MG63 (cell line): Measurements from ENCODE around the gene MAMDC4. TPM values are rescaled to one million over a fixed set of nuclear protein-coding genes. Genes with fewer than 3 reads are reported as not detected.

Experiments used
- DNase-seq: peaks from one replicate; pipeline ENCODE4 v3.0.0-alpha.2; 2020
- H3K27me3 ChIP-seq: fragments of 250-450 bp; sonication (Bioruptor Pico); 2 replicates; pipeline ENCODE4 v1.5.1; 2020; ENCODE audit warnings: mild to moderate bottlenecking, moderate library complexity
- H3K36me3 ChIP-seq: fragments of 250-450 bp; sonication (Bioruptor Pico); 2 replicates; pipeline ENCODE4 v1.5.1; 2020; ENCODE audit warnings: mild to moderate bottlenecking, moderate library complexity
- H3K4me3 ChIP-seq: fragments of 250-450 bp; sonication (Bioruptor Pico); 2 replicates; pipeline ENCODE4 v1.5.1; 2020; ENCODE audit warnings: mild to moderate bottlenecking, moderate library complexity
- H3K9me3 ChIP-seq: fragments of 250-450 bp; sonication (Bioruptor Pico); 2 replicates; pipeline ENCODE4 v1.5.1; 2020; ENCODE audit warnings: mild to moderate bottlenecking, moderate library complexity
- total RNA-seq: library from RNA; depleted of rRNA; stranded (reverse); fragments of >200 nt; shearing (Covaris generic); gene quantifications from 2 replicates; pipeline ENCODE4 v1.2.3, GENCODE V29; 2014; ENCODE audit warnings: low replicate concordance

Gene MAMDC4
- total RNA-seq, 1 experiment from 2014 or later = 0.63 TPM

DNA sequence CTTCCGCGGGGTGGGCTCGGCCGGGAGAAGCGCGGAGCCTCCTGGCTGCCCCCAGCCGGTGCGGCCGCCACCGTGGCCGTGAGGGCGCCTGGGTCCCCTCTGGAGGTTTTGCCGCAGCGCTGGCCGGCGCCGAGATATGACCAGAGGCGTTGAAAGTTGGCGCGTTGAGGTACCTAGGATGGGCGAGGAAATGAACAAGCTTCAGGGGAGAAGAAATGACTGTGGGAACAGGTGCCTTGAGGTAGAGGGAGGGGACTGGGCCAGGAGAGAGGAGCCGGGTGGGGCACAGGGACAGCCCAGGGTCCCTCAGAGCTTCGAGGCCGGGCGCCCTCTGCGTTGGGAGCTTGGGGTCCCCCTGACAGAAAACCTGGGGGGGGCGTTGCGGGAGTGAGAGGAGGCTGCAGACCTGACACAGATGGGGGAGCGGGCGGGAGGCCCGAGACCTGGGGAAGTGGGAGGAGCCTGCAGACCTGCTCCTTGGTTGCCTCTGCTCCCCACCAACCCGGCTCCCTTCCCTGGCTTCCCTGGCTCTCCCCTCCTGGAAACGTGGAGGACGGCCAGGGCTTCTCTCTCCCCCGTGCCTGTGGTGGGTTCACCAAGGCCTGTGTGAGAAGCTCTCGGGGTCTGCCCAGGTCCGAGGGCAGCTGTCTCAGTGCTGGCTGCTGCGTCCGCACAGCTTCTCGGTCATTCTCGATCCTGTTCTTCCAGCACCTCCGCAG lies 30.2 kb upstream of the MAMDC4 start:
- no peaks in the 10 kb centered on the region for H3K27me3 ChIP-seq
- DNase-seq = no peak
- H3K9me3 ChIP-seq = no peaks in the 10 kb centered on the region
- H3K36me3 ChIP-seq = peaks cover 9% of the 10 kb centered on the region
- H3K4me3 ChIP-seq = no peak overlapping the region

DNA sequence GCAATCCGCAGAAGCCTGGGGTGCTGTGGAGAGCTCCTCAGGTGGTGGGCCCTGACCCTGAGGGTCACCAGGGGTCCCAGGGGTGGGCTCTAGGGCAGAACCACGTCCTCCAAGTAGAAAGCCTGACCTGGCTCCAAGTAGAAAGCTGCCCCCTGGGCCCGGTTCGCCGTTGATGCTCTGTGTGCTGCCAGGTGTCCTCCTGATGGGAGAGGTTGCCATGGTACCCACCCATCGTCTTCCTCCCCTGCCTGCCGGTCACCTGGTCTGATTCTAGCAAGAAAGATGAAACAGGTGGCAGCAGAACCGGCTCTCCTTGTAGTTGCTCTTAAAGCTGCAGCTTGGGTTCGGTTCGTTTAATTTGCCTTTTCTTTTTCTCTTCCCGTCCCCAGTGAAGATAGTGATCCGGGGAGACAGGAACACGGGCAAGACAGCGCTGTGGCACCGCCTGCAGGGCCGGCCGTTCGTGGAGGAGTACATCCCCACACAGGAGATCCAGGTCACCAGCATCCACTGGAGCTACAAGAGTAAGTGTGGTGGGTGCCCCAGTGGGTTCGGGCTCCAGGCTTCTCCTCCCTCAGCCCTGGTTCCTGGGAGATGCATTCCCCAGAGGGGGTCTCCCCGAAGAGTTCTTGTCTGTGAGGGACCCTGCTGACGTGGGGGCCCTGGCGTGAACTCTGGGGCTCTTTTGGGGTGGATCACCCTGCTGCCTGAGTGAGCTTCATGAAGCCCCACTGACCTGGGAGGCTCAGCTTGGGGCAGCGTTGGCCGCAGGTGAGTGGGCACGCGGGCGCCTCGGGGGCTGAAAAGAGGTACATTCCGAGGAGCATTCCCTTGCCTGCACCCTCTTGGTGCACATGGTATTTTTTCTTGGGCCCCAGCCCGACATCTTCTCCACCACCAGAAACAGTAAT lies 28.8 kb upstream of the MAMDC4 start:
- no peak for DNase-seq
- H3K27me3 ChIP-seq = no peaks in the 10 kb centered on the region
- no peak overlapping the region for H3K4me3 ChIP-seq
- H3K9me3 ChIP-seq = no peaks in the 10 kb centered on the region
- peaks cover 10% of the 10 kb centered on the region; the same call in 1 of the 2 replicates for H3K36me3 ChIP-seq

DNA sequence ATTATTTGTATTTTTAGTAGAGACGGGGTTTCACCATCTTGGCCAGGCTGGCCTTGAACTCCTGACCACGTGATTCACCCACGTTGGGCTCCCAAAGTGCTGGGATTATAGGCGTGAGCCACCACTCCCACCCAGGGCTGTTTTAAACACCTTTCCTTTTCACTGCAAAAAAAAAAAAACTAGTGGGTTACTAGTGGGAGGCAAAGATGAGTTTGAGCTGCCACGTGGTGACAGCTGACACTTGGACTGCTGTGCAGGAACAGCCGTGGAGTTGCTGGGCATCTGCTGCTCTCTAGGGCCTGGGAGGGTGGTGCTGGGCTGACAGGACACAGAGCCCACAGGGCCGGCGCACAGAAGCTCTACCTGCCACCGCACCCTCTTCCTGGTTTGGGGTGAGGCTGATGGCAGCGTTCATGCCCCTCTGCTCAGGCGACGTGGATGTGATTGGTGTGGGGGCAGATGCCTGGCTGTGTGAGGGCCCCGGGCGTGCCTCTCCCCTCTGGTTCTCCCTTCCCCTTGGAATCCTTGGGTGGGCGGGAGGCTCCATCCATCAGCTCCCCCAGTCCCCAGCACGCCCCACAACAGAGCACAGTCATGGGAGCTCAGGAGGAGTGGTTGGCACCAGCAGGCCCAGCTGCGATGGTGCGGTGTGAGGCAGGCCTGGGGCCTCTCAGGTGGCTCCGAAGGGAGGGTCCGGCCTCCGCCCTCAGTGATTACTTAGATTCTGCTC lies 27.5 kb upstream of the MAMDC4 start:
- no peaks in the 10 kb centered on the region for H3K27me3 ChIP-seq
- H3K9me3 ChIP-seq = no peaks in the 10 kb centered on the region
- no peak overlapping the region for H3K4me3 ChIP-seq
- H3K36me3 ChIP-seq = peaks cover 10% of the 10 kb centered on the region
- DNase-seq = no peak

DNA sequence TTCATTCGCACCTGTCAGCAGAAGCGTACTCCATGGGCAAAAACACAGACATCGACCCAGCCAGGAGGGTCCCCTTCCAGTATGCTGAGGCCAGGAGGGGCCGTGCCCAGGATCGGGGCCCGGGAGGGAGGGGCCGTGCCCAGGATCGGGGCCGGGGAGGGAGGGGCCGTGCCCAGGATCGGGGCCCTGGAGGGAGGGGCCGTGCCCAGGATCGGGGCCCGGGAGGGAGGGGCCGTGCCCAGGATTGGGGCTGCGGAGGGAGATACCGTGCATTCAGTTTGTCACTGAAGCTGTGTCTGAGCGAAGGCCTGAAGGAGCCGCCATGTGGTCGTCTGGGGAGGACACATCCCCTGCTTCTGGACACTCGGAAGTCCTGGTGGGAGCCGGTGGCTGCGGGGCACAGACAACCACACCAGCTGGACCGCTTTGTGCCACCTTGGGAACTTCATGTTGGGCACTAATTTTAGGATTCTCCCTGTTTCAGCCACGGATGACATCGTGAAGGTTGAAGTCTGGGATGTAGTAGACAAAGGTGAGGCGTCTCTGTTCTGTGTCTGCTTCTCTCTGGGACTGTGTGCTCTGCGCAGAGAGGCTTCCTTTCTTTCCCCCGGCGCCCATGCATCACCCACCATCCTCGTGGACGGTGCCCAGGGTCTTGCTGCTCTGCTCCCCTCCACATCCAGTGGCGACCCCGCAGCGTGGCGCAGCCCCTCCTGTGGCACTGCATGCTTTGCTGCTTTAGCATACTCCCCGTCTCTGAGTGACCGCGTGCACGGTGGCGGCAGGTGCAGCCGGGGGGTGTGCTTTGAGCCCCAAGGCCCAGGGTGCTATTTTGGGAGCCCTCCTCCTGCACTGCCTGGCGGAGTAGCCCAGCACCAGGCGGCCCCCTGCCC lies 26.6 kb upstream of the MAMDC4 start:
- no peaks in the 10 kb centered on the region for H3K27me3 ChIP-seq
- DNase-seq = no peak
- H3K9me3 ChIP-seq = no peaks in the 10 kb centered on the region
- no peak overlapping the region for H3K4me3 ChIP-seq
- H3K36me3 ChIP-seq = peaks cover 17% of the 10 kb centered on the region

DNA sequence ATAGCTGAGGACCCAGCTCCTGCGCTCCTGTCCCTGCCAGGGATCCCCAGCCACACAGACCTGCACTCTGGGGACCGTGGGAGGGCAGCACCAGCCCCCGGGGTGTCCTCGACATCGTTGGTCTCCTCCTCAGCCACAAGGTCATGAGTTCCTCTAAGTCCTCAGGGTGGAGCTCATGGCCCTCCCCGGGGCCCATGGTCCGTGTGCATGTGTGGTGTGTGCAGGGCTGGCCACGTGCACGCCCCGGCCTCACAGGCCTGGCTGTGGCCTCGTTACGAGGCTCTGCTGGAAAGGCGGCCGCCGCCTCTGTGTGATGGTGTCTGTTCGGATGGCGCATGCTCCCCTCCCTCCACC lies 26.0 kb upstream of the MAMDC4 start:
- Histone ChIP-seq H3K36me3 (peaks cover 22% of the 10 kb centered on the region), H3K9me3 (no peaks in the 10 kb centered on the region), H3K27me3 (no peaks in the 10 kb centered on the region), H3K4me3 (no peak overlapping the region)
- no peak for DNase-seq

DNA sequence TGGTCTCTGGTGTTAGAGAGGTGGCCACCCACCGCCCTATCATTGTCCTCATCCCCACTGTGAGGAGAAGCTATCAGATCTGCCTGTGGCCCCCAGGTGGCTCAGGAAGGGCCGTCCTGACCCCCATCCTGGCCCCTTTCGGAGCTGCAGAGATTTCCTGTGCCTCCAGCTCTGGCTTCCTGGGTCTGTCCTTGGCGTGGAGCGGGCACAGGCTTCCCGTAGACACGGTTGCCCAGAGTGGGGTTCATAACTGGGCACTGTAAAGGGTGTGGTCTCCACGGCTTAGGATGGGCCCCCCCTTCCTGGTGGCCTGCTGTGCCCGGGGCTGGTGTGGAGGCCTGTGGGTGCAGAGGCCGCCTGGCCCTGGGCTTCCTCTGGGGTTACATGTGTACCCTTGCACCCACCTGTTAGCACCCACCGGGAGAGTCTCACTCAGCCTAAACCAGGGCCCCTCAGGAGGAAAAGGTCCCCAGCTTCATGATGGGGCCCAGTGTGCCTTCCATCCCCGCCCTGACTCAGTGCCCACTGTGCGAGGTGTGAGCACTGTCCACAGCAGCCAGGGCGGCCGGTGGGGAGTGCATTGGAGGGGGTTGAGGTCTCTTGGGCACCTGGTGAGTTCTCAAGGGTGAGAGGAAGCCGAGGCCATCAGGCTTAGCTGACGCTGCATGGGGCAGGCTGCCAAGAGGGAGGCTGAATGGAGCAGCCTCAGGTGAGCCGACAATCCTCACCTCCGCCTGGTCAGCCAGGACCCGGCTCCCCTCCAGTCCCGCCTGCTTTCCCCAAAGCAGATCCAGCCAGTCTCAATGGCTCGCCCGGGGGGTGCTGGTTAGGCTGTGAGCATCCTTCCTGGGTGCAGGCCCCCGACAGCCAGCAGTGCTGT lies 25.2 kb upstream of the MAMDC4 start:
- no peaks in the 10 kb centered on the region for H3K27me3 ChIP-seq
- no peaks in the 10 kb centered on the region for H3K9me3 ChIP-seq
- peaks cover 22% of the 10 kb centered on the region for H3K36me3 ChIP-seq
- H3K4me3 ChIP-seq = no peak overlapping the region
- DNase-seq = no peak

DNA sequence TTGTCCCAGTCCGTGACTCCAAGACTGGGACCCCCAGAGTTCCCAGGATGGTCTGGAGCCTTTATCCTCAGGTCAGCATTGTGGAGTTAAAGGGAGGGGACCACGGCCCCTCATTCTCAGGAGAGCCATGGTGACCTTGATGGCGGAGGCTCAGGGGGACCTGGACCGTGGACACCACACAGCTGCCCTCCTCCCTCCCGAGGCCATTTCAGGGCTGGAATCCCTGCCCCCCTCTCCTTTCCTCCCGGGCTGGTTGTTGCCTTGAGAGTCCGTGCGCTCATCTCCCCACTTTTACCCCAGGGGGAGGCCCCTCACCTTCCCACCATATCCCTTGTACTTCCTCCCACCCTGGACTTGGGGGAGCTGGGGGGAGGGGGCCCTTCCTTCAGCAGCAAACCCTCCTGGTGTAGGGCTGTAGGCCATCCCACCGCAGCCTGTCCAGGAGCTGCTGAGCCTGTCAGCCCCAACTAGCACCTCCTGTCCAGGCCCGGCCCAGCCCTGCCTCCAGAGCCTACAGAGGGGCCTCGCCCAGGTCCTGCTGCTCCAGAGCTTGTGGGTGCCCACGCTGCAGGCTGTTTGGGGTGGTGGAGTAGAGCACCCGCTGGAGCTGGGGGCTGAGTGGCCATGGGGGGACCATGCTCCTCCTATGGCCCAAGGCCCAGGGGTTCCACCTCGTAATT lies 24.2 kb upstream of the MAMDC4 start:
- H3K9me3 ChIP-seq = no peaks in the 10 kb centered on the region
- no peak overlapping the region for H3K4me3 ChIP-seq
- peaks cover 22% of the 10 kb centered on the region for H3K36me3 ChIP-seq
- H3K27me3 ChIP-seq = no peaks in the 10 kb centered on the region
- no peak for DNase-seq

DNA sequence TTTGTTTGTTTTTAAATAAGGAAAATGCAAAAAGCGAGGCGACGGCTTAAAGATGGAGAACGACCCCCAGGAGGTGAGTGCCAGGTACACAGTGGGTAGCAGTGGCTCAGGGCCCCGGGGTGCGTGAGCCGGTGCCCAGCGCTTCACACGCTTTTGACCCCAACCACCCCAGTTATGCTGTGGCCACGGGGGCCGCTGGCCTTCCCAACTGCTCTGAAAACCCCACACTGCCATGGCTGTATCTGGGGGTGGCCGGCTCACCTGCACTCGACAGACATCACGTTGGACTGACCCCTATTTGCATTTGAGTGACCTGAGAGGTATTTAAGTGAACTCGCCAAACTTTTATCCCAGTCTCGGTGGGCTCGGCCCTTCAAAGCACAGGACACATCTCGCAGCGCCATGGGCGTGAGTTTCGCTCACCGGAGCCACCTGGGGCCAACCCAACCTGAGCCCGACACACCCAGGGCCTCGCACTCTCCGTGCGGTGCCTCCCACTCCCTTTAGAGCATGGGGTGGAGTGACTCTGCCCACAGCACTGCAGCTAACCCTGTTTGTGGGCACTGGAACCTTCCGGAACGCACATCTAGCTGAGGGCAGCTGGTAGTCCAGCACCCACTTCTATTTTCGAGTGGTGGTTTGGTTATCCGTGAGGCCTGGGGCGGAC lies 23.5 kb upstream of the MAMDC4 start:
- no peak for DNase-seq
- Histone ChIP-seq H3K36me3 (peaks cover 22% of the 10 kb centered on the region), H3K4me3 (no peak overlapping the region), H3K27me3 (no peaks in the 10 kb centered on the region), H3K9me3 (no peaks in the 10 kb centered on the region)

DNA sequence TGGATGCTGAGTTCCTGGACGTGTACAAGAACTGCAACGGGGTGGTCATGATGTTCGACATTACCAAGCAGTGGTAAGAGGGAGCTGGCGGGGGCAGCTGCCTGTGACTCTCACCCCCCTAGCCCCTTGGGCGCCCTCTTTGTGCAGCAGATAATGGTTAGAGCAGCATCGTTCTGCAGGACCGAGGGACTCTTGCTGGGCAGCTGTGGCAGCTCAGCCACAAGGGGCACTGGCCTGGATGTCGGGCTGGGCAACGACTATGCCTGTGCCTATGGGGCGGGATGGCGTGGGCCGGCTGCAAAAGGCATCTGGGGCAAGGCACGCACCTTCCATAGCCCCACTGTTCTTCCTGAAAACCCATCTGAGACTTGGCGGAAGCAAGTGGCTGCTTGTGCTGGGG lies 22.7 kb upstream of the MAMDC4 start:
- no peak for DNase-seq
- Histone ChIP-seq H3K4me3 (no peak overlapping the region), H3K9me3 (no peaks in the 10 kb centered on the region), H3K27me3 (no peaks in the 10 kb centered on the region), H3K36me3 (peaks cover 22% of the 10 kb centered on the region)

DNA sequence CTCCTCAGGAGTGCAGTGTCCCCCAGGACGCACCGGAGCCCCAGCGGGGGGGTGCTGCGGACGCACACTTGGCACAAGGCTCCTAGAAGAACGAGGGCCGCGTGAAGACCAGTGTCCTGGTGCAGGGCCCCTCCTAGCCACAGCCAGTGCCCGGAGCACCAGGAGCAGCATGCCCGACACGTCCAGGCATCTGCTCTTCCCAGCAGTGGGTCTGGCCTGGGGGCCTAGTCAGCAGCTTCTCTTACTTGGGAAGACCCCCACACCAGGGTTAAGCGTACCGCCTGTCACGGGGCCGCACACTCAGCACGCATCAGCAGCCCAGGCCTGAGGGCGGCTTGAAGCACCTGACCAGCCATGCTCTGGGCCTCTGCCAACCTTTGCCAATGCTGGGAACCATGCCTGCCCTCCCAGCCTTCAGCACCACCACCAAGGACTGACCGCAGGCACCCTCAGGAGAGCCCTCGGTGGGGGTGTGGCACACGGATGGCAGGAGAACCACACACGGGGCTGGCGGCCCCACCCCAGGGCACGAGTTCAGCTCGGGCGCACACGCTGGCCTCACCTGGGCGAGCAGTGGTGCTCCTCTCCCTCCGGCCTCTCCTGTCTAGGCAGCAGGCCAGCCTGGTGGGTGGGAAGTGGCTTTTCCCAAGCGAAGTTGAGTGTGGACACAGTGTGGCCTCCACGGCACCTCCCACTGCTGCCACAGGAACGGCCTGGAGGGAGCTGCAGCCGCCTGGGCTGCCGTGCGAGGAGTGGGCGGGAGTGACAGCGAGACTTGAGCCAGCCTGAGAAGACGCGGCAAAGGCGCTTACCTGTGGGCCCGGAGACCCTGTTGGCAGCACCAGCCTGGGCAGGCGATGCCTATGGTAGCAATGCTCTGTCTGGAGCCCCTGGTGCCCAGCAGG lies 21.9 kb upstream of the MAMDC4 start:
- no peak overlapping the region for H3K4me3 ChIP-seq
- no peak for DNase-seq
- H3K27me3 ChIP-seq = no peaks in the 10 kb centered on the region
- H3K36me3 ChIP-seq = peaks cover 20% of the 10 kb centered on the region
- H3K9me3 ChIP-seq = no peaks in the 10 kb centered on the region

DNA sequence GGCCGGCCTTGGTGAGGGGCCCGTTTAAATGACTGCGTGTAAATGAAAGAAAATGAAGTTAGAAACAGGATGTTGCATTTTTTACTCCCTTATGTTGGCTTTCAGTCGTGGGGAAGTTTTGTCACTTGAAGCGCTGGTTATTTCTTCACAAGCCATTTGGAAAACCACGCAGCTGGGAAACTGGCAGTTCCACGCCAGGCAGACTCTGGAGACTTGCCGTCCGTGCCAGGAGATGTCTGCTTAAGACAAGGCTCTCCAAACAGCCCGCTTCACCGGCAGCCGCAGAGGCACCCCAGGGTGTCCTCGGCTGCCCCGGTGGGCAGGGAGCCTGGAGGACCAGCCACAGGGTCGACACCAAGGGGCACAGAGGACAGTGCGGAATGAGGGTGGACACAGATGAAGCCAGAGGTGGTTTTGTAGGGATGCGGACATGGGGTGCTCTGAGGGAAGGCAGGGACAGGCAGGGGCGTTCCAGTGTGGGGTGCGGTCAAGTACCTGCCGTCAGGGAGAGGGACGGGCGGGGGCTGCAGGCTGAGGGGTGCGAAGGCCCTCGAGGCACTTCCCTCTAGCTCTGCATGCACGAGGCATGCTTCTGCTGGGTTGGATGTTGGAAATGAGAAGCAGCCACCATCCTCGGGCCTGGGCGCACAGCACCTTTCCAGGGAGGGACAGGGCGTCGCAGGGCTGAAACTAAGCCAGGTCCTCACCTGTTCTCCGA lies 21.0 kb upstream of the MAMDC4 start:
- DNase-seq = no peak
- H3K27me3 ChIP-seq = no peaks in the 10 kb centered on the region

DNA sequence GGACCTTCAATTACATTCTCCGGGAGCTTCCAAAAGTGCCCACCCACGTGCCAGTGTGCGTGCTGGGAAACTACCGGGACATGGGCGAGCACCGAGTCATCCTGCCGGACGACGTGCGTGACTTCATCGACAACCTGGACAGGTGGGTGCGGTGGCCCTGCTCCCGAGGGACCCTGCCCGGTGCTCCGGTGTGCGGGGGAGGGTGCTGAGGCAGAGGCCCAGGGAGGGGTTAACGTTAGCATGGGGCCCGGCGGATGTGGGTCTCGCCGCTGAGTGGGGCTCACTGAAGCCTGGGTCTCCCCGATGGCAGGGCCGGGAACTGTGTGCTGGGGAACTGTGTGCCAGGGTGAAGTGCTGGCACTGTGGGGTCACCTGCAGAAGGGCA lies 20.4 kb upstream of the MAMDC4 start:
- no peak overlapping the region for H3K4me3 ChIP-seq
- H3K36me3 ChIP-seq = peaks cover 20% of the 10 kb centered on the region
- no peaks in the 10 kb centered on the region for H3K9me3 ChIP-seq
- H3K27me3 ChIP-seq = no peaks in the 10 kb centered on the region
- no peak for DNase-seq

More for the DNA sequence above, 21.0 kb upstream of the MAMDC4 start:
- Histone ChIP-seq H3K36me3 (peaks cover 20% of the 10 kb centered on the region), H3K4me3 (no peak overlapping the region), H3K9me3 (no peaks in the 10 kb centered on the region)

DNA sequence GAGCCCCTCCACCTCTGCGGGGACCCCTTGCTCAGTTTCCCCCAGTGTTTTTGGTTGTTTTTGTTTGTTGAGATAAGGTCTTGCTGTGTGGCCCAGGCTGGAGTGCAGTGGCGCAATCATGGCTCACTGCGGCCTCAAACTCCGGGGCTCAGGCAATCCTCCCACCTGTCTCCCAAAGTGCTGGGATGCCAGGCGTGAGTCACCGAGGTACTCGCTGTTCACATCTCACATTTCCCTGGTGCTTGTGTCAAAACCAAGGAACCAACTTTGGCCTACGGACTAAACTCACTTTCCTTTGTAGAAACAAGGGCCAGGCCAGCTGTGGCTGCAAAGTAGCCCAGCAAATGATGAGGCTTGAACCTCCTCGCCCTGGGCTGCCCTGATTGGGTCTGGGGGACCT lies 19.6 kb upstream of the MAMDC4 start:
- DNase-seq = no peak
- H3K36me3 ChIP-seq = peaks cover 20% of the 10 kb centered on the region
- no peaks in the 10 kb centered on the region for H3K27me3 ChIP-seq
- no peaks in the 10 kb centered on the region for H3K9me3 ChIP-seq
- H3K4me3 ChIP-seq = no peak overlapping the region
